Occipital lobe (tissue), 2 donors: ENCODE results near the gene CLECL1. TPM values are rescaled to one million over a fixed set of nuclear protein-coding genes. Genes with fewer than 3 reads are reported as not detected.
"Not testable (repeated sequence)": the region's sequence is repeated elsewhere in the genome, so short reads cannot be mapped to it uniquely, and the experiment has no call there.

Experiments
- DNase-seq: peaks from one replicate; lab custom pipeline; 2025; lab: John Stamatoyannopoulos, UW
- total RNA-seq: library from RNA; depleted of rRNA; stranded (reverse); fragments of >200 nt; gene quantifications from one replicate; pipeline ENCODE4 v1.2.3, GENCODE V29; 2014

The CLECL1 gene
- total RNA-seq, 1 donor from 2014 or later = not detected

DNA sequence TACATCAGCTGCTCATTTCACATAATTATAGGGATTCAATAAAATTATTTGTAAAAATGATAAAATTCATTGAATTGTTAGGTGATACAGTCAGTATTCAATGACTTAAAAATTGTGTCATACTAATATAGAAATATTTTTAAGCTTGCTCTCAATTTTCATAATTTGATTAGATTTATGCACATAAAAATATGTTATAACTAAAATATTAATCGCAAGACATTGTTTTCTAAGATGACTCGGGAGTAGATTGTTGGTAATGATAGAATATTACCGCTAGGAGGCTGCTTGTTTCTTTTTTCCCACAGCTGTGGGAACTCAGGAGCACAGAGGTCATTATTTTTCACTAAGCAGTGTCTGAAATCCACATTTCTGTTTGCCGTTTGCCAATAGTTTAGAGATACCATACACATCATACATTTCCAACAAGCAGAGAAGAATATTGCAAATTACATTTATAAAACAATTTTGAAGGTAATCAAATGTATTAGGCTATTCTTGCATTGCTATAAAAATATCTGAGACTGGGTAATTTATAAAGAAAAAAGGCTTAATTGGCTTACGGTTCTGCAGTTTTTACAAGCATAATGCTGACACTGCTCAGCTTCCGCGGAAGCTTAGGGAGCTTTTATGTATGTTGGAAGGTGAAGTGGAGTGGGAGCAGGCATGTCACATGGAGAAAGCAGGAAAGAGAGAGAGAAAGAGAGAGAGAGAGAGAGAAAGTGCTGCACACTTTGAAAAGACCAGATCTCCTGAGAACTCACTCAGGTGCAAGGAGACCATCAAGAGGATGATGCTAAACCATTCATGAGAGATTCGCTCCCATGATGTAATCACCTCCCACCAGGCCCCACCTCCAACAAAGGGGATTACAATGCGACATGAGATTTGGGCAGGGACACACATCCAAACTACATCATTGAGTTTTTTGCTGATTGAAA lies 18.6 kb upstream of the CLECL1 start:
- no peak for DNase-seq

DNA sequence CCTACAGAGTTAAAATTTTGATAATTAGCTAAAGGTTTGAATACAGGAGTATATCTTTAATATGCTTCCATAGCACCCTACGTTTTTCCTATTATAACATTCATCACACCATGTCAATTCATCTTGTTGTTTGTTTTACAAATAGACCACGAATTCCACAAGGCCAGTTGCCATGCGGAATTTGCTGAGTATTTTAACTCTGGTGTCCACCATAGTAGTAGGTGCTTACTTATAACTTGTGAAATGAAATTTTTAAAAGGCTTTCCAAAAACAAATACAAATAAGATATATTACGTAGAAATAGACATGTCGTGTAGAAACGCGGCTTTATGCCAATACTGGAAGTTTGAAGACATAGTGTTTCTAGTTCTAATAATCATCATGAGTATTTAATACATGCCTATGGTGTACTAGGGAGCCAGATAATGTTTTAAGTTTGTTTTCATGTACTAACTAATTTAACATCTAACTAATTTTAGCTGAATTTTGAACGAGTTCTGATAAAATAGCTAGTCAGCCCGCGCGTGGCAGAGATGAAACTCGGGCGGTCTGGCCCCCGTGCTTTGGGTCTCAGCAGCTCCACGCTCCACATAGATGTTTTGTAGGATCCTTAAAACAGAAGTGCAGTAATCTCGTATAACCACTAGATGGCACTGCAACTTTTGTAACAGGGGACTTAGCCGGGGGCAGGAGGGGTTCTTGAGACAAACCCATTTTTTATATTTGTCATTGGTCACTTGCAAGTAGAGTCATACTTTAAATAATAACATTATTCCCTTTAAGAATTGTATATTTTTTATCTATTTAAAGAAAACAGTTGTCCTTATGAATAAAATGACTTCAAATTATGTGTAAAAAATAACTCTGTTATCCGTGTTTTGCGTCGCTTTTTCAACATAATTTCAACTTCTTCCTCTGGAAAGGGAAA lies 17.6 kb upstream of the CLECL1 start:
- no peak for DNase-seq

DNA sequence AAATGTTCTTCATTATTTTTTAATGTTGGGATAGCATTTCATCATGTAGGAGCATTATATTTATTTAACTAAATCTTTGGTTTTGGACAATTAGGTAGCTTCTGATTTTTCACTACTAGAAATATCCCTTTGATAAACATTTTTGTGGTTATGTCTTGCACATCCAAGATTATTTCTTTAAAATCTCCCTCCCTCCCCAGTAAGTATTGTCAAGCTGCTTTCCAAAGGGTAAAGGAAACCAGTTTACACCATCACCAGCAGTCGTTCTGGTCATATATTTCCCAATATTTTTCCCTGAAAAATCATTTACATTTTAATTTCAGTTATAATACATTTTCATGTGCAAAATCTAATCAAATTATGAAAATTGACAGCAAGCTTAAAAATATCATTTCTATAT lies 16.7 kb upstream of the CLECL1 start:
- DNase-seq = no peak

DNA sequence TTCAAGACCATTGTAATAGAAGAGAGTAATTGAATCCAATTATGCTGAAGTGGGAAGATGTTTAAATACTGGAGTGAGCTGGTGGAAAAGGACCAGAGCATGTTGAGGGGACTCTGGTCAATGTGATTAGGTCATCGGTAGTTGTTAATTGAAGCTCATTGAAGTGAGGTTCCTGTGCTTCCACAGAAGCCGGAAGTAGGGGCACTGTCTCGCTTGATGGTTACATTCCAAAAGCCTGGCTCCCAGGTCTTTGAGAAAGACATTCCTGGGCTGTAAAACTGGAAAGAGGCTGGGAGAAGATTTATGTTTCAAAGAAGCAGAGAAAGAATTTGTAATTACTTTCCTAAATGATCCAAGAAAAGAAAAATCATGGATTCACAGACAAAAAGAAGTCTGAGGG lies 12.3 kb upstream of the CLECL1 start:
- DNase-seq = no peak

DNA sequence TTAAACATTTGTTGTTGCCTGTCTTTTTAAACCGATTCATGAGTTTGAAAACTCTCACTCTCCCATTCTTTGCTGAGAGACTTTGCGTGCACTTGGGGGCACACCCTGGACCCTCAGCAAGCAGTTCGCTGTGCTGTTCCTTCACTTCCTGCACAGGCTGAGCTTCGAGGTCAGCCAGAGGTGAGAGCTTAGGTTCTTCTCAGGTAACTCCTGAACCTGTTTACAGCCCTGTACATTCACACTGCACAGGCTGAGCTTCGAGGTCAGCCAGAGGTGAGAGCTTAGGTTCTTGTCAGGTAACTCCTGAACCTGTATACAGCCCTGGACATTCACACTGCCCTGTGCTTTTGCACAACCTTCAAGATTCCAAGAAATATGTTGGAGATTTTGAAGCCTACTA lies 9.8 kb upstream of the CLECL1 start:
- no peak for DNase-seq

DNA sequence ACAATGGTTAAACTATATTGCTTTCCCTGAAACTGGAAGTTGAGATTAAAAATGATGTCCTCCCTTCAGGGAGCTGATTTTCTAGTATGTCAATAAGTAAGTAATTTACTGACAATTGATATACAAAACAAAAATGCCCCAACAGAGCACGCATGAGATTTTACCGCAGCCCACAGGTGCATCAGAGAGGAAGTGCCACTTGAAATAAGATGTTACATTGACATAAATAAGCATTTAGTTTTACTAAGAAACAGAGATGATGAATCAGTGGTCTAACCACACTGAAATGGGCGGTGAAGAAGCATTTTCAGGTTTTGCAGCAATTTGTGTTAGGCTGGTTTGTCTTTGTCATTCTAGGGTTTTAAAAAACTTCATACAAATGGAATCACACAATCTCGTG lies 8.8 kb upstream of the CLECL1 start:
- DNase-seq = no peak

DNA sequence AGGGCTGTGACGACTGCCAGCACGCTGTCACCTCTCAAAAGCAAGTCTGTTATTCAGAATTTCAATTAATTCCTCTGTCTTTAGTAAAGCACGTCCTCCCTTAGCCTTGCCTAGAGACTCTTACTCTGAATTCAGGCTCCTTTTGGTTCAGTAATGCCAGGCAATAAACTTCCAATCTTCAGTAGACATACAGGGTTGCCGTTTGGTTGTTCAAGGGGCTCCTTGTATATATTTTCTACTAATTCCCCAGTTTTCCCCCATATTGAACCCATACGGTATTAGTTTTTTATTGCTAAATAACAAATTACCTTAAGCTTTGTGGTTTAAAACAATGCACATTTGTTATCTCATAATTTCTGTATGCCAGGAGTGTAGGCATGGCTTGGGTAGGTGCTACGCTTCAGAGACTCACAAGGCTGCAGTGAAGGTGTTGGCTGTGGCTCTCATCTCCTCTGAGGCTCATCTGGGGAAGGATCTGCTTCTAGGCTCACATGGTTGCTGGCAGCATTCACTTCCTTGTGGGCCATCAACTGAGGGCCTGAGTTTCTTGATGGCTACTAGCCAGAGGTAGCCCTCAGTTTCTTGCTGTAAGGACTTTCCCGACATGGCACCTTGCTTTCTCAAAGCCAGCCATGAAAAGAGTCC lies 7.3 kb upstream of the CLECL1 start:
- DNase-seq = no peak

DNA sequence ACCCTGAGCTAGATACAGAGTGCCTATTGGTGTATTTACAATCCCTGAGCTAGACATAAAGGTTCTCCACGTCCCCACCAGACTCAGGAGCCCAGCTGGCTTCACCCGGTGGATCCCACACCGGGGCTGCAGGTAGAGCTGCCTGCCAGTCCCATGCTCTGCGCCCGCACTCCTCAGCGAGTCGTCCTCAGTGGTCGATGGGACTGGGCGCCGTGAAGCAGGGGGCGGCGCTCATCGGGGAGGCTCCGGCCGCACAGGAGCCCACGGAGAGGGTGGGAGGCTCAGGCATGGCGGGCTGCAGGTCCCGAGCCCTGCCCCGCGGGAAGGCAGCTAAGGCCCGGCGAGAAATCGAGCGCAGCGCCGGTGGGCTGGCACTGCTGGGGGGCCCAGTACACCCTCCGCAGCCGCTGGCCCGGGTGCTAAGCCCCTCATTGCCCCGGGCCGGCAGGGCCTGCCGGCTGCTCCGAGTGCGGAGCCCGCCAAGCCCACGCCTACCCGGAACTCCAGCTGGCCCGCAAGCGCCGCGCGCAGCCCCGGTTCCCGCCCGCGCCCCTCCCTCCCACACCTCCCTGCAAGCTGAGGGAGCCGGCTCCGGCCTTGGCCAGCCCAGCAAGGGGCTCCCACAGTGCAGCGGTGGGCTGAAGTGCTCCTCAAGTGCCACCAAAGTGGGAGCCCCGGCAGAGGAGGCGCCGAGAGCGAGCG lies 6.7 kb upstream of the CLECL1 start:
- DNase-seq = not testable (repeated sequence)

DNA sequence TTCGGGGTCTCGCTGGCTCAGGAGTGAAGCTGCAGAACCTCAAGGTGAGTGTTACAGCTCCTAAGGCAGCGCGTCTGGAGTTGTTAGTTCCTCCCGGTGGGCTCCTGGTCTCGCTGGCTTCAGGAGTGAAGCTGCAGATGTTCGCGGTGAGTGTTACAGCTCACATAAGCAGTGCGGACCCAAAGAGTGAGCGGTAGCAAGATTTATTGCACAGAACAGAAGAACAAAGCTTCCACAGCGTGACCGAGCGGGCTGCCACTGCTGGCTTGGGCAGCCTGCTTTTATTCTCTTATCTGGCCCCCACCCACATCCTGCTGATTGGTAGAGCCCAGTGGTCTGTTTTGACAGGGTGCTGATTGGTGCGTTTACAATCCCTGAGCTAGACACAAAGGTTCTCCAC lies 6.0 kb upstream of the CLECL1 start:
- DNase-seq = not testable (repeated sequence)

DNA sequence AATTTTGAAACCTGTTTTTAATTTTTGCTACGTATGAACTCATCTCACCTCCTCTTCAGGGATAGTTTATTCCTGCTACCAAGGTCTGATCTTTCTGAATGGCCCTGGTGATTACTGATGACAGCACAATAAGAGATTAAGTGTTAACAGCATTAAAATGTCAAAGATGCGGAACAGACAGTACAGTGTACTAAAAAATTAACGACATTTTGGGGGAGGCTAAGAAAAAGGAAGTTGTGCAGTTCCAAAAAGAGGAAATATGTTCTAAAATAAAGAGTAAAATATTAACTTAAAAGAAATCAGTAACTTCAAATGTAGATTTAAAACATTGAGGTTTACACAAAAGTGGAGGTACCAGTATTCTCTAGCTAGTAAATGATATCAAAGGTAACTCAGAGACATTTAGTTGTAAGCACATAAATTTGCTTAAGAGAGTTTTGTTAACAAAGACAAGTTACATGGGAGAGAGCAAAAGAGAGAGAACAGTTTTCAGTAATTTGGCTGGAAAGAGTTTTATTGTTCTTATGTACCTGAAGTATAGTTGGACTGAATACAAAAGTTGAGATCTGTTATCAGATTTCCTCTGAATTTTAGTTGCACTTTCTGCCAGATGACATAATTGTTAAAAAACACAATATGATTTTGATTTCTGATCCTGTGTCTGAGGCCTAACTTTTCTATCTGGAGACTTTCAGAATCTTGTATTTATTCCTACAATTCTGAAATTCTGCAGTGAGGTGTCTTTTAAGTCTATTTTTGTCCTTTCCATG lies 4.2 kb upstream of the CLECL1 start:
- no peak for DNase-seq

DNA sequence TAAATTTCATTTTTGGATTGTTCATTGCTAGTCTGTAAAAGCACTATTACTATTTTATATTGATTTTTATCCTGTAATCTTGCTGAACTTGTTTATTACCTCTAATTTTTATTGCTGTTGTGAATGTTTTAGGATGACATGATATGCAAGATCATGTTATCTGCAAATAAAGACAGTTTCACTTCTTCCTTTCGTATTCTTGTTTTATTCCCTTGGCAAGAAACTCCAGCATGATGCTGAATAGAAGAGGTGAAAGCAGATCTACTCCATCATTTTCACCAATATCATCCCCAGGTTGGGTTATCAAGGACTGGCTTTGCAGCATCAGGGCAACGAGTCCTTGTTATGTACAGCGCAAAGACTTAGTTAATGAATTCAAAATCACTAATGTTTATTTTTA lies 2.7 kb upstream of the CLECL1 start:
- no peak for DNase-seq

DNA sequence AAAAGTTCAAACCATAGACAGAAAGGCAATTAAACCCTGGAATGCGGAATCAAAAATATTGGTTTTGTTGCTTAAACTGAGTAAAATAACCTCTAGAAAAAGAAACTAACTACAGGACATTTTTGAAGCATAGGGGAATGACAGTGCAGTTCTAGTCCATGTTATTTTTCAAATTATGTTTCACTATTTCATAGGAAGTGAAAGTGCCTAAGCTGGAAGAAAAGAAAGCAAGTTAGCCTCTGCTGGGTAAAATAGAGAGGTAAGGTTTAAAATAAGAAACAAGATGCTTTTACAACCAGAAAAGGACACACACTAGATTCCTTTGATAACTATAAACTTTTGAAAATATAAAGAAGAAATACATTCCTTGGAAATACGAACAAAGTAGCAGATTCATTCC lies 1.1 kb downstream of the CLECL1 start:
- no peak for DNase-seq

DNA sequence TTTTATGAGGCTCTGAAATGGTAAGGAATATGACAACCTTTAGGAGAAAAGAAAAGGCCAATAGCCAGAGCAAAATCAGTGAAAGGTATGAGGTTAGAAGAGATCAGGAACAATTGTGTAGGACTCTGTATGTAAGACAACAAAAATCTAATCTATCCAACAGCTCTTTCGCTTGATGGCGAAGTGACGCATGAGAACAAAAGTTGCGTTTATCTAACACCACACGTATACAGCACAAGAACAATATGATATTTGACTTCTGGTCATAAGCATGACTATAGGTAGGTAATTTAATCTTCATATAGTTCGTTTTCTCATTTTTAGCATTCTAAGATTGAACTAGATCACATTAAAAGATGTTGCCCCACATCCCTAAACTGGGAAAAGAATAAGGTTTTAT lies 1.5 kb downstream of the CLECL1 start:
- no peak for DNase-seq

DNA sequence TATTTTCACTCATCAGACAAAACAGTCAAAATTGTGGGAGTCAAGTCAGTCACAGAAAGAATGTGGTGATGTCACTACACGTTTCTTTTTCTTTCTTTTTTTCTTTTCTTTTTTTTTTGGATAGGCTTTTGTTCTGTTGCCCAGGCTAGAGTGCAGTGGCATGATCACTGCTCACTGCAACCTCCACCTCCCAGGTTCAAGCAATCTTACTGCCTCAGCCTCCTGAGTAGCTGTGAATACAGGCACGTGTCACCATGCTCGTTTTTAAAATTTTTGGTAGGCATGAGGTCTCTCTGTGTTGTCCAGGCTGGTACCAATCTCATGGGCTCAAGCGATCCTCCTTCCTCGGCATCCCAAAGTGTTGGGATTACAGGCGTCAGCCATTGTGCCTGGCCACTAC lies 2.3 kb downstream of the CLECL1 start:
- DNase-seq = no peak

DNA sequence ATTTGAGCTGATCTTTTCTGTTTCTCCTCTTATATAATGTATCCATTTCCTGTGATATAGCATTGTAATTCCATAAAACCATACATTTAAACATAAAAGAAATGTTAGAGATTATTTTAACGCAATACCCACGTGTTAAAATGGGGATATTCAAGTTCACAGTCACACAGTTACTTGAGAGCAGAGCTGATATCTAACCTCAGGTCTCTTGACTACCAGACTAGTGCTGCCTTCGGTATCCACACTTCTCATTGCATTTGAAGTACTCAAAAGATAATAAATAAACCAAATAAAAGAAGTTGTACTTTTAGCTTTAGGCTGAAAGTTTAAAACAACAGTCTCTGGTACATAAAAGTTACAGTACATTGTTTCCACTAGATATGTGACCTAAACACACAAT lies 2.9 kb downstream of the CLECL1 start:
- DNase-seq = no peak

DNA sequence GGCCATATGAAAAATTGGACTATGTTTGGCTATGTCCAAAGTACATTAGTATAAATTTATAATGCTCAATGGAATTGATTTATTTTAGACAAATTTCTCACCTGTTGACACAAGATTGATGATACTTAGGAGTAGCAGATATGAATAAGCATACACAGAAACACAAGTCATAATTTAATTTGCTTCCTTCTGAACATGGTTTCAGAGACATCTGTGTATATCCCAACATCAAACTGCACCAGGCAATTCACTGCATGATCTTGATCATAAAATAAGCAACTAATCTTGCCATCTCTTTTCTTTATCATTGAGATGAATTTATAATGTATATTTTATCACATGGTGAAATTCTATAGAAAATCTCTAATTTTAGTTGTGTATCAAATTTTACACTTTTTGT lies 3.8 kb downstream of the CLECL1 start:
- no peak for DNase-seq

DNA sequence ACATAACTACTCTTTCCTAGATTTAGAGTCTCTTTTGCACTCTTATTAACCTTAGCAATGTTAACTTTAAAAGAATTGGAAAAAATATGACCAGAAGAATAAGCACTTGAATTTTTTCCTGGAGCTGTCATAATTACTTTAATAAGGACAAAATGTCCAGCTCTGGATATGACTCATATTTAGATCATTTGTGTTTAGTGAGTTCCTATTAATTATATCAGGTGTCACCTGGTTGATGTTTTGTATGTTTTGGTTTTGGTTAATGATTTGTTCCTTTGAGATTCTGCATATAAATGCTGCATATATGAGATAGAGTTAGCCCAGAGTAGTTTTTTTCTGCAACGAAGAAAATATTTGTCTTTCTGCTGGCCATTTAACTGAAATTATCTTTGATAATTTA lies 5.1 kb downstream of the CLECL1 start:
- no peak for DNase-seq

DNA sequence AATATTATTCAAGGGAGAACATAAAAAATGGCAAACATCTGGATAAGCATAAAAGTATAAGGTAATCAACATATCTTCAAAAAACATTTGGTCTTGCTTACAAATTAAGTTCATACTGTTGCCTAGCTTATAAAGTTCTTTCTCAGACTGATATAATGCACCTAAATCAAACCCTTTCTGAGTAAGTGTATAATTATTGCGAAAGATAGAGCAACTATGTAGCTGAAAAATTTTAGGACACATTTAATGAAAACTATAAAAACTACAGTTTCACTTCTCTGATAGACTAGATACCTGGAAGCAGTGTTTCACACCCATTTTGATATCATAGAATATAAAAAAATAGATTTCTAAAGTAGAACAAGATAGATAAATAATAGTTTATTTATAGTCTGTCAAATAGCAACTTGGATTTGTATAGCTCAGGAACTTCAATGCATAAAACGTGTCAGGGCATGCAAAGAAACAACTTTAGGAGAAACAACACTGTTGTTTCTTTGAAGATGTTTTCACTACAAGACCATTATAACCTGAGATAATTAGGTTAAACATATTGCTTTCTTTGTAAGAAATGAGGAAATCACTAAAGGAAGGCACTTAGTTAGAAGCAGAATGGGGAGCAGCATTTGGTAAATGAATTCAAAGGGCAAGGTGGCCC lies 7.6 kb downstream of the CLECL1 start:
- no peak for DNase-seq

DNA sequence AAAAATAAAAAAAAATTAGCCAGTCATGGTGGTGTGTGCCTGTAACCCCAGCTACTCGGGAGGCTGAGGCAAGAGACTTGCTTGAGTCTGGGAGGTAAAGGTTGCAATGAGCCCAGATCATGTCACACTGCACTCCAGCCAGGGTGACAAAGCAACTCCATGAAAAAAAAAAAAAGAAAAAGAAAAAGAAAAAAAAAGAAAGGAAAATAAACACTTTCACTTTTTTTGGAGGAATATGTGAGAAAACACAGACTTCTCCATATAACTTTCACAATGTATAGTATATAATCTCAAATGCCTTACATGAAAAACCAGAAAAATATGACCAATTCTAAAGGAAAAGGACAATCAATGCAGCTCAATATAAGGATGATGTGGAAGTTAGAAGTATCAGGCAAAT lies 8.9 kb downstream of the CLECL1 start:
- no peak for DNase-seq
